K562 (cell line): Measurements from ENCODE around the gene SEPTIN1. TPM values are rescaled to one million over a fixed set of nuclear protein-coding genes. Genes with fewer than 3 reads are reported as not detected.
"Not testable (repeated sequence)": the region's sequence is repeated elsewhere in the genome, so short reads cannot be mapped to it uniquely, and the experiment has no call there.

Source experiments
- ATAC-seq: fragments of 200-7000 bp; cut with Tn5 transposase; 3 replicates; pipeline ENCODE4 v1.9.1; 2020; ENCODE audit warnings: moderate library complexity
- BruUV-seq: library from RNA; stranded (reverse); fragments of 400-500 nt; replicated peaks from 2 replicates; lab custom pipeline; 2021; lab: Mats Ljungman, UMichigan
- CTCF ChIA-PET: fragments of 300-600 bp; formaldehyde crosslinking; extraction: SDS; loops from one replicate; lab custom pipeline; 2021; ENCODE audit warnings: low intra/inter-chr PET ratio; lab: Yijun Ruan, JAX
- POLR2A ChIA-PET: fragments of 300-600, 350-650 bp; sonication (Branson Sonifier 250); formaldehyde crosslinking; extraction: SDS; loops from one replicate; lab custom pipeline; 2021; ENCODE audit warnings: antibody characterized with exemption, inconsistent platforms; lab: Yijun Ruan, JAX
- DNase-seq, 4 experiments: peaks; one replicate each; pipeline versions ENCODE4 v3.0.0 to v3.0.0-alpha.2; 2011 to 2018; ENCODE audit warnings: low spot score in 3 of 4, mixed read lengths in 3 of 4; ENCODE audit errors: extremely low read depth in 1 of 4
- FAIRE-seq: peaks from 2 replicates; lab custom pipeline; 2011; peaks lifted over from hg19 to GRCh38; lab: Jason Lieb, UNC
- H2AFZ ChIP-seq: 2 replicates; pipeline ENCODE4 v1.6.0; 2011; ENCODE audit warnings: low read depth, low read length, control low read depth, inconsistent platforms
- H3K27ac ChIP-seq: fragments of 200-600 bp; 3 replicates; pipeline ENCODE4 v1.8.0; 2011; ENCODE audit warnings: low read depth, mild to moderate bottlenecking, control low read depth, inconsistent platforms, low read length, moderate library complexity, mixed read lengths; ENCODE audit errors: extremely low read depth
- H3K27me3 ChIP-seq, 2 experiments: fragments of 300-600 bp in 1 of 2; 2 replicates in 1 of 2; 3 replicates in 1 of 2; pipeline versions ENCODE4 v1.6.0 to v1.8.0; 2011; ENCODE audit warnings: inconsistent platforms in 2 of 2, low read length in 2 of 2, mild to moderate bottlenecking in 1 of 2, mixed read lengths in 1 of 2, moderate library complexity in 1 of 2; ENCODE audit not compliant: control insufficient read depth in 2 of 2, insufficient read depth in 2 of 2
- H3K36me3 ChIP-seq: fragments of 300-600 bp; 3 replicates; pipeline ENCODE4 v1.8.0; 2011; ENCODE audit warnings: mild to moderate bottlenecking, low read length, inconsistent platforms; ENCODE audit not compliant: control insufficient read depth, insufficient read depth
- H3K4me1 ChIP-seq, 2 experiments: fragments of 200-600 bp in 1 of 2; replicated peaks in 1 of 2; 2 replicates in 1 of 2; 3 replicates in 1 of 2; pipeline versions ENCODE4 v1.5.1 to v1.8.0; 2011; ENCODE audit warnings: inconsistent platforms in 2 of 2, low read length in 2 of 2, mild to moderate bottlenecking in 1 of 2, mixed read lengths in 1 of 2, moderate library complexity in 1 of 2; ENCODE audit not compliant: control insufficient read depth in 2 of 2, insufficient read depth in 2 of 2
- H3K4me2 ChIP-seq: 2 replicates; pipeline ENCODE4 v1.6.1; 2011; ENCODE audit warnings: low read length, control low read depth, inconsistent platforms, mixed read lengths; ENCODE audit not compliant: insufficient read depth
- H3K4me3 ChIP-seq: fragments of 200-600 bp; sonication (generic), shearing (Covaris generic); 2 replicates; pipeline ENCODE4 v1.5.1; 2016; ENCODE audit warnings: control low read depth, inconsistent platforms
- H3K79me2 ChIP-seq: fragments of 200-600 bp; 3 replicates; pipeline ENCODE4 v1.8.0; 2011; ENCODE audit warnings: low read length, inconsistent platforms; ENCODE audit not compliant: control insufficient read depth, insufficient read depth
- H3K9ac ChIP-seq, 2 experiments: 2 replicates each; pipeline versions ENCODE4 v1.6.0 to v1.6.1; 2011; ENCODE audit warnings: low read depth in 2 of 2, low read length in 2 of 2, control low read depth in 1 of 2, inconsistent platforms in 1 of 2, mild to moderate bottlenecking in 1 of 2, mixed read lengths in 1 of 2; ENCODE audit not compliant: insufficient read depth in 1 of 2
- H3K9me1 ChIP-seq: one replicate; pipeline ENCODE4 v1.6.0; 2011; ENCODE audit warnings: inconsistent platforms, mild to moderate bottlenecking, low read length, moderate library complexity; ENCODE audit not compliant: control insufficient read depth, insufficient read depth
- H3K9me3 ChIP-seq: replicated peaks from 2 replicates; pipeline ENCODE4 v1.5.1; 2011; ENCODE audit warnings: low read depth, low read length, inconsistent platforms; ENCODE audit not compliant: control insufficient read depth, insufficient read depth
- H4K20me1 ChIP-seq: replicated peaks from 2 replicates; pipeline ENCODE4 v1.6.1; 2011; ENCODE audit warnings: low read length, inconsistent platforms, mixed read lengths; ENCODE audit not compliant: control insufficient read depth, insufficient read depth
- EP400 ChIP-seq: fragments of 450-650 bp; IDR thresholded peaks from 2 replicates; pipeline ENCODE4 v1.6.1; 2017; ENCODE audit warnings: antibody characterized with exemption, mild to moderate bottlenecking, moderate library complexity
- HDAC1 ChIP-seq, 2 experiments: fragments of 450-650 bp; IDR thresholded peaks; 2 replicates each; pipeline ENCODE4 v1.6.1; 2016 to 2017; ENCODE audit warnings: inconsistent platforms in 1 of 2, mild to moderate bottlenecking in 1 of 2, moderate library complexity in 1 of 2
- MNT ChIP-seq, 2 experiments: fragments of 450-650 bp; conservative IDR thresholded peaks; 2 replicates each; pipeline ENCODE4 v1.6.1; 2017; ENCODE audit warnings: mild to moderate bottlenecking in 2 of 2, moderate library complexity in 2 of 2
- NKRF ChIP-seq: fragments of 450-650 bp; IDR thresholded peaks from 2 replicates; pipeline ENCODE4 v1.6.1; 2016; ENCODE audit warnings: borderline replicate concordance
- NR2C2 ChIP-seq, 2 experiments: fragments of 200-800 bp in 1 of 2; sonication (Bioruptor generic) in 1 of 2; sonication (generic) in 1 of 2; formaldehyde crosslinking in 1 of 2; IDR thresholded peaks; 2 replicates each; pipeline versions ENCODE4 v1.6.1 to v1.8.0; 2016 to 2022; ENCODE audit warnings: mild to moderate bottlenecking in 1 of 2, missing compliant biosample characterization in 1 of 2, missing genetic modification characterization in 1 of 2, missing genetic modification reagents in 1 of 2
- POLR2AphosphoS5 ChIP-seq: IDR thresholded peaks from 2 replicates; pipeline ENCODE4 v1.6.1; 2011; ENCODE audit warnings: mild to moderate bottlenecking, low read depth, low read length, moderate library complexity; ENCODE audit not compliant: control insufficient read depth, insufficient read depth
- PRDM10 ChIP-seq: fragments of 450-650 bp; IDR thresholded peaks from 2 replicates; pipeline ENCODE4 v1.6.1; 2018; ENCODE audit not compliant: partially characterized antibody
- SIN3A ChIP-seq, 2 experiments: fragments of 150-350 bp in 1 of 2; IDR thresholded peaks; 2 replicates each; pipeline ENCODE4 v1.6.1; 2011 to 2016; ENCODE audit warnings: borderline replicate concordance in 2 of 2, low read depth in 2 of 2, low read length in 2 of 2, mild to moderate bottlenecking in 2 of 2, moderate library complexity in 2 of 2; ENCODE audit not compliant: control insufficient read depth in 1 of 2
- UBTF ChIP-seq, 2 experiments: IDR thresholded peaks; 2 replicates each; pipeline ENCODE4 v1.6.1; 2012; ENCODE audit warnings: improper control_type of control experiment in 2 of 2, low read depth in 2 of 2, low read length in 2 of 2, borderline replicate concordance in 1 of 2
- WGBS: fragments of 100-300 bp; shearing (Covaris generic); methylation state at CpG from one replicate; pipeline ENCODE4 v1.1.6; 2016; ENCODE audit warnings: low coverage, mixed read lengths; ENCODE audit not compliant: insufficient coverage; ENCODE audit errors: missing lambda C conversion rate; 5-methylcytosine and 5-hydroxymethylcytosine counted together
- in situ Hi-C: fragments of 300-500 bp; cut with MboI; formaldehyde crosslinking; loops from 4 replicates; pipeline ENCODE4 v1.15.0; 2018; ENCODE audit warnings: inconsistent platforms, mixed read lengths
- intact Hi-C: fragments of 100-400 bp; cut with micrococcal nuclease; formaldehyde crosslinking; loops from 2 replicates; pipeline ENCODE4 v1.14.2; 2022
- polyA plus RNA-seq, 8 experiments: library from polyadenylated mRNA; depleted of rRNA in 4 of 8; stranded (reverse) in 5 of 8; unstranded in 3 of 8; fragments of >200 nt; fragmentation: Nextera tagmentation in 2 of 8; fragmentation: Illumina TruSeq in 1 of 8; extraction: Ambion mirVana in 2 of 8; extraction: Trizol in 1 of 8; gene quantifications; 2 replicates each; pipeline versions ENCODE4 v1.2.1 to v1.2.3, GENCODE V29; 2011 to 2014; ENCODE audit warnings: inconsistent platforms in 1 of 8, missing spikeins in 1 of 8
- total RNA-seq, 7 experiments: library from RNA; depleted of rRNA in 6 of 7; stranded (reverse); fragments of >200 nt in 6 of 7; fragmentation: Illumina TruSeq in 2 of 7; extraction: Trizol in 2 of 7; gene quantifications; 2 replicates each; pipeline versions ENCODE4 v1.2.1 to v1.2.3, GENCODE V29; 2011 to 2021; ENCODE audit warnings: low replicate concordance in 1 of 7

The SEPTIN1 gene
- total and polyA plus RNA-seq, 9 of the 15 experiments (the other 6 are each of a cell fraction or from before 2014, with no cell fraction given) = 0.23 to 5.6 (median 1.7) TPM; not detected in 1

GRCh38 chr16:30334473-30334989 lies 47.8 kb downstream of the SEPTIN1 start:
- H3K79me2 ChIP-seq = peaks cover 36% of the 10 kb centered on the region
- H3K9ac ChIP-seq = peak overlapping the region; percentile 76 to 82
- POLR2A ChIA-PET = interaction anchor here (0.7 to 1.1 kb wide), 2 partner anchors 12 to 33 kb away, joined by 3 read pairs; no protein-coding TSS in a partner anchor
- H3K36me3 ChIP-seq; H3K4me1 ChIP-seq; H4K20me1 ChIP-seq; intact Hi-C loops; H3K9me1 ChIP-seq; H3K27me3 ChIP-seq; CTCF ChIA-PET; H2AFZ ChIP-seq; H3K9me3 ChIP-seq; TF ChIP-seq NR2C2 (CRISPR knock-in tag; IDR thresholded peaks at IDR 0.05): not testable (repeated sequence)
- peak; percentile 67 to 91 (median 73) for DNase-seq
- peak overlapping the region; percentile 65; the same call in 2 of the 3 replicates for H3K27ac ChIP-seq
- peak overlapping the region; percentile 63 for H3K4me3 ChIP-seq
- TF ChIP-seq HDAC1 (IDR thresholded peaks at IDR 0.05) (peak in 1 of 2 experiments; percentile 79; a peak in 2 of 4 replicates), NKRF (peak; percentile 77), MNT (conservative IDR thresholded peaks at IDR 0.05) (peak; percentile 73 to 77), NR2C2 (tag; IDR thresholded peaks at IDR 0.05) (peak; percentile 27; the same call in 1 of the 2 replicates), PRDM10 (peak; percentile 53), UBTF (IDR thresholded peaks at IDR 0.05; ENCODE audit: borderline replicate concordance in 1 of 2, low read depth in 2 of 2, low read length in 2 of 2) (0 out of 4 replicates have a peak, but pooled peaks of 1 of the 2 experiments have one; percentile 35), EP400 (0 out of 2 replicates have a peak, but pooled peaks have one; percentile 34), POLR2AphosphoS5 (peak; percentile 52), SIN3A (IDR thresholded peaks at IDR 0.05; ENCODE audit: borderline replicate concordance in 2 of 2, control insufficient read depth in 1 of 2, low read depth in 2 of 2, low read length in 2 of 2) (0 out of 4 replicates have a peak, but pooled peaks of 1 of the 2 experiments have one; percentile 28)
- TF ChIP-seq, all 486 proteins: peak for 9; not testable (repeated sequence) for 477
- peak; percentile 98 for ATAC-seq
- WGBS = 0% methylated on average over 9 of the region's 33 CpGs
- peak overlapping the region; percentile 77 for H3K4me2 ChIP-seq
- FAIRE-seq, in situ Hi-C loops, BruUV-seq: not testable (repeated sequence)
